Activated CD4-positive, alpha-beta T cell treated with anti-CD3 and anti-CD28 coated beads, Interleukin-2, Interleukin-4, amounts not matched to agents 100 ng/mL and 50 ng/mL, durations not matched to agents 16 hours and 8 hours (primary cell): ENCODE measurements around the gene MCM5.
A peak's percentile ranks its signal among the peaks of the same experiment; 100 is the strongest.
"Not testable (repeated sequence)": the region's sequence is repeated elsewhere in the genome, so short reads cannot be mapped to it uniquely, and the experiment has no call there.

Experiments used
- DNase-seq: peaks from one replicate; pipeline ENCODE4 v3.0.0-alpha.2; 2020; ENCODE audit warnings: low spot score

Gene MCM5

GRCh38 chr22:35432228-35432905, 32.4 kb downstream of the MCM5 start:
- DNase-seq: no peak

- DNase-seq: no peak
Observed at GRCh38 chr22:35434061-35434710, 34.2 kb downstream of the MCM5 start.

GRCh38 chr22:35435201-35435740, 35.3 kb downstream of the MCM5 start:
- DNase-seq: no peak

- DNase-seq: no peak
Observed at GRCh38 chr22:35436421-35436820, 36.5 kb downstream of the MCM5 start.

GRCh38 chr22:35437049-35437448, 37.1 kb downstream of the MCM5 start:
- DNase-seq: peak; percentile 34

GRCh38 chr22:35438673-35439364, 38.9 kb downstream of the MCM5 start:
- not testable (repeated sequence) for DNase-seq

GRCh38 chr22:35439365-35439717, 39.4 kb downstream of the MCM5 start:
- no peak for DNase-seq

GRCh38 chr22:35440129-35440528, 40.2 kb downstream of the MCM5 start:
- DNase-seq: no peak

GRCh38 chr22:35441489-35442100, 41.7 kb downstream of the MCM5 start:
- no peak for DNase-seq

GRCh38 chr22:35442471-35442870, 42.5 kb downstream of the MCM5 start:
- no peak for DNase-seq

GRCh38 chr22:35443338-35443737, 43.4 kb downstream of the MCM5 start:
- DNase-seq: no peak

- no peak for DNase-seq
Observed at GRCh38 chr22:35443790-35444684, 44.1 kb downstream of the MCM5 start.

- DNase-seq: no peak
Observed at GRCh38 chr22:35444685-35445399, 44.9 kb downstream of the MCM5 start.

GRCh38 chr22:35445933-35446332, 46.0 kb downstream of the MCM5 start:
- no peak for DNase-seq

GRCh38 chr22:35446365-35446764, 46.4 kb downstream of the MCM5 start:
- no peak for DNase-seq

- no peak for DNase-seq
Observed at GRCh38 chr22:35448523-35448922, 48.6 kb downstream of the MCM5 start.

- DNase-seq: no peak
Observed at GRCh38 chr22:35449829-35450689, 50.1 kb downstream of the MCM5 start.

- no peak for DNase-seq
Observed at GRCh38 chr22:35450824-35451569, 51.1 kb downstream of the MCM5 start.

GRCh38 chr22:35451592-35451991, 51.7 kb downstream of the MCM5 start:
- no peak for DNase-seq
